22Rv1 (cell line): ENCODE results near the gene PDCD7.
"Not testable (repeated sequence)": the region's sequence is repeated elsewhere in the genome, so short reads cannot be mapped to it uniquely, and the experiment has no call there.

Experiments used
- H3K27ac ChIP-seq: fragments of 450-650 bp; 2 replicates; pipeline ENCODE4 v1.5.1; 2017
- ZFX ChIP-seq: fragments of 450-650 bp; IDR thresholded peaks from 2 replicates; pipeline ENCODE4 v1.6.1; 2017; ENCODE audit warnings: antibody characterized with exemption, borderline replicate concordance
- TF ChIP-seq, protein P1 (sequence below): fragments of 450-650 bp; IDR thresholded peaks from 2 replicates; pipeline ENCODE4 v1.5.1; 2017; ENCODE audit warnings: mild to moderate bottlenecking

The PDCD7 gene

DNA sequence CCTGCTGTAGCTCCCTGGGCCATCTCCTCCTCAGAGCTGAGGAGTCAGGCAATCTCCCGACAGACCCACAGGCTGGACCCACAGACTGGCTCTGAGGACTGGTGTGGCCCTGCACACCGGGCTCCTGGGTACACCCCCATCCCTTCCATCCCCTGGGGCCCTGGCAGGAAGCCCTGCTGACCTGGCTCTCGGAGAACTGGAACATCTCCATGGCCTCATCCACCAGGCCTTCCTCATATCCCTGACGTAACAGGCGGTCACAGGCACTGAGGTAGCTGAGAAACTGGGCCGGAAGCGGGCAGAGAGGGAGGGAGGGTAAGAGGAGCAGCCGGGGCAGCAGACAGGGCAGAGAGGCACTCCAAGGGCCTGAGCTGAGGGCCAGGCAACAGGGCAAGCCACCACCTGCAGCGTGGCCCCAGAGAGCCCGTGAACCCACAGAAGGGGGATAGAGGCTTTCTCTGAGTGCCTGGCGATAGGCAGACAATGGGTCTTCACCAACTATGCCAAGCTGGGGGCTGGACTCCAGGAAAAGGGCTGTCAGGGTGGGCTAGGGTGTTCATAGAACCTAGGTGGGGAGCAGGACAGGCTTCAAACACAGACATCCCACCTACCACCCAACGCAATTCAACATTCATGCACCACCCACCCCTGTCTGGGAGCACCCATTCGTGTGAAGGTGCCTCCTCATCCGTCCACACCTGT, 39.2 kb downstream of the PDCD7 start:
- TF ChIP-seq, protein P1, sequence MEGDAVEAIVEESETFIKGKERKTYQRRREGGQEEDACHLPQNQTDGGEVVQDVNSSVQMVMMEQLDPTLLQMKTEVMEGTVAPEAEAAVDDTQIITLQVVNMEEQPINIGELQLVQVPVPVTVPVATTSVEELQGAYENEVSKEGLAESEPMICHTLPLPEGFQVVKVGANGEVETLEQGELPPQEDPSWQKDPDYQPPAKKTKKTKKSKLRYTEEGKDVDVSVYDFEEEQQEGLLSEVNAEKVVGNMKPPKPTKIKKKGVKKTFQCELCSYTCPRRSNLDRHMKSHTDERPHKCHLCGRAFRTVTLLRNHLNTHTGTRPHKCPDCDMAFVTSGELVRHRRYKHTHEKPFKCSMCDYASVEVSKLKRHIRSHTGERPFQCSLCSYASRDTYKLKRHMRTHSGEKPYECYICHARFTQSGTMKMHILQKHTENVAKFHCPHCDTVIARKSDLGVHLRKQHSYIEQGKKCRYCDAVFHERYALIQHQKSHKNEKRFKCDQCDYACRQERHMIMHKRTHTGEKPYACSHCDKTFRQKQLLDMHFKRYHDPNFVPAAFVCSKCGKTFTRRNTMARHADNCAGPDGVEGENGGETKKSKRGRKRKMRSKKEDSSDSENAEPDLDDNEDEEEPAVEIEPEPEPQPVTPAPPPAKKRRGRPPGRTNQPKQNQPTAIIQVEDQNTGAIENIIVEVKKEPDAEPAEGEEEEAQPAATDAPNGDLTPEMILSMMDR: no peak
- TF ChIP-seq ZFX: no peak
- H3K27ac ChIP-seq: no peak overlapping the region

- H3K27ac ChIP-seq: not testable (repeated sequence)
These were observed 39.8 kb downstream of the PDCD7 start for GRCh38 chr15:65093793-65094170.

DNA sequence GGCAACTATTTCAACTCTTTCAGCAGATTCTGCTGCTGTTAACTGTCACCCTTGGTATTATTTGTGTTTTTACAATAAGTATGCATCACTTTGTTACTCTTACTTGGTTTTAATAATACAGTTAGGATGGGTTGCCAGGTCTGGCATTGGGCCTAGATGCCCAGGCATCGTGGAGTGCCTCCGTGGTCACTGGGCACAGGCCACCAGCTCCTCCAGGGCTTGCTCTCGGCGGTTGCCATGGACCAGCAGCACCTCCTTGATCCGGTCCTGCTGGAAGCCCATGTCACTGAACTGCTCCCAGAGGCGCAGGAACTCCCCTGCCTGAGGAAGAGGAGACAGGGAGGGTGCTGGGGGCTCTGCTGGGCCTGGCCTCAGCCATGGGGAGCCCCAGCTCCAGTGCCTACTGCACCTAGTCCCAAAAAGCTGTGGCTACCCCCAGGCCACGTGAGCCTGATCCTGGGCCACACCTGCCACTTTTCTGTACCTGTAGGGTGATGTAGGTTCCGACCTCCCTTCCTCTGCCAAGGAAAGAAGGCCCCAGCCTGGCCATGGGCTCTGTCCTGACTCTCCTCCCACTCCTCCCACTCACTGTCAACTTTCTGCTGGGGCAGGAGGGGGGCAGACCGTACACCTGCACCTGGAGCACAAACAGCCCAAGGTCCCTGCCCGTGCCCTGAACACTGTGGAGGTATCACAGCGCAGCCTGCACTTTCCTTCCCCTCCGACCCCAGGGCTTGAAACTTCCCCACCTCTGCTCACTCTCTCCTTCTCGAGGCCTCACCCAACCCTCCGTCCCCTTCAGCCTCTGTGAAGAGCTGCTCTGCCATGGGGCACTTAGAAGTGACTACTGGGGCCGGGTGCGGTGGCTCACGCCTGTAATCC, 40.5 kb downstream of the PDCD7 start:
- TF ChIP-seq ZFX: no peak
- TF ChIP-seq, protein P1: no peak

GRCh38 chr15:65091946-65092770, 41.5 kb downstream of the PDCD7 start:
- TF ChIP-seq ZFX: no peak
- TF ChIP-seq, protein P1: no peak
- no peak overlapping the region for H3K27ac ChIP-seq

More for the DNA sequence above, 40.5 kb downstream of the PDCD7 start:
- H3K27ac ChIP-seq: no peak overlapping the region

GRCh38 chr15:65089206-65089824, 44.3 kb downstream of the PDCD7 start:
- H3K27ac ChIP-seq: no peak overlapping the region
- TF ChIP-seq, protein P1: no peak
- no peak for TF ChIP-seq ZFX

- TF ChIP-seq ZFX: no peak
- TF ChIP-seq, protein P1: no peak
These were observed 45.0 kb downstream of the PDCD7 start for GRCh38 chr15:65088643-65089021.

More at GRCh38 chr15:65088643-65089021, 45.0 kb downstream of the PDCD7 start:
- no peak overlapping the region for H3K27ac ChIP-seq
